ENCODE data around the gene CACNA1C.

DNA sequence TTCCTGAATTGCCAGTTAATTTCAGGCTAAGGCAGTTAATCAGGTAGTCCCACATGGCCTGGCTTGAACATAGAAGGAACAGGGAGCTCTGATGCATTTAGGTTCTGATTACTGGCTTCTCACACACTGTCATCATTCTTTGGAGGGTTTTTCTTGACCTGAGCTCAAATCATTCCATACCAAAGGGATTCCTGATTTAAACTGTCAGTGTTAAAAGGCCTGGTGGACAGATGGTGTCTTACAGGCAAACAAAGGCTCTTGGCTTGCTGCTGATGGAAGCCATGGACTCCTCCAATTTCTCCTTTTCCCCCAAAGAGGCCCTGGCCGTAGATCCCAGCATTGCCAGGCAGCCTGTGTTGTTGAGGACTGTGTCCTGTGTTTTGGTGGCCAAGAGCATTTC, 30.2 kb downstream of the CACNA1C start:
- TF ChIP-seq, protein P1, sequence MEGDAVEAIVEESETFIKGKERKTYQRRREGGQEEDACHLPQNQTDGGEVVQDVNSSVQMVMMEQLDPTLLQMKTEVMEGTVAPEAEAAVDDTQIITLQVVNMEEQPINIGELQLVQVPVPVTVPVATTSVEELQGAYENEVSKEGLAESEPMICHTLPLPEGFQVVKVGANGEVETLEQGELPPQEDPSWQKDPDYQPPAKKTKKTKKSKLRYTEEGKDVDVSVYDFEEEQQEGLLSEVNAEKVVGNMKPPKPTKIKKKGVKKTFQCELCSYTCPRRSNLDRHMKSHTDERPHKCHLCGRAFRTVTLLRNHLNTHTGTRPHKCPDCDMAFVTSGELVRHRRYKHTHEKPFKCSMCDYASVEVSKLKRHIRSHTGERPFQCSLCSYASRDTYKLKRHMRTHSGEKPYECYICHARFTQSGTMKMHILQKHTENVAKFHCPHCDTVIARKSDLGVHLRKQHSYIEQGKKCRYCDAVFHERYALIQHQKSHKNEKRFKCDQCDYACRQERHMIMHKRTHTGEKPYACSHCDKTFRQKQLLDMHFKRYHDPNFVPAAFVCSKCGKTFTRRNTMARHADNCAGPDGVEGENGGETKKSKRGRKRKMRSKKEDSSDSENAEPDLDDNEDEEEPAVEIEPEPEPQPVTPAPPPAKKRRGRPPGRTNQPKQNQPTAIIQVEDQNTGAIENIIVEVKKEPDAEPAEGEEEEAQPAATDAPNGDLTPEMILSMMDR (IDR thresholded peaks at IDR 0.05): no peak
- TF ChIP-seq POLR2A (IDR thresholded peaks at IDR 0.05): no peak
